GM23338 (cell line): ENCODE data around the gene RNF26.

Experiments used
- CREB1 ChIP-seq: fragments of 250-450 bp; sonication (Bioruptor Pico); IDR thresholded peaks from 2 replicates; pipeline ENCODE4 v1.5.0; 2020; ENCODE audit warnings: low read depth, mild to moderate bottlenecking, moderate library complexity
- ETS1 ChIP-seq: IDR thresholded peaks from 2 replicates; pipeline ENCODE4 v1.6.1; 2016; ENCODE audit warnings: antibody characterized with exemption
- EZH2 ChIP-seq: fragments of 200-600 bp; sonication (generic); IDR thresholded peaks from one replicate; pipeline ENCODE4 v1.8.0; 2017; ENCODE audit warnings: antibody characterized with exemption, mild to moderate bottlenecking, low read depth; ENCODE audit not compliant: unreplicated experiment
- EZH2phosphoT487 ChIP-seq: fragments of 200-600 bp; sonication (generic); IDR thresholded peaks from one replicate; pipeline ENCODE4 v1.8.1; 2018; ENCODE audit warnings: antibody characterized with exemption; ENCODE audit not compliant: unreplicated experiment
- JUNB ChIP-seq: IDR thresholded peaks from one replicate; pipeline ENCODE4 v1.6.1; 2016; ENCODE audit warnings: antibody characterized with exemption; ENCODE audit not compliant: unreplicated experiment
- NANOG ChIP-seq: IDR thresholded peaks from 2 replicates; pipeline ENCODE4 v1.6.1; 2016; ENCODE audit warnings: antibody characterized with exemption, borderline replicate concordance
- POLR2AphosphoS5 ChIP-seq: IDR thresholded peaks from 2 replicates; pipeline ENCODE4 v1.6.1; 2016; ENCODE audit warnings: antibody characterized with exemption, low read depth
- STAT1 ChIP-seq: IDR thresholded peaks from one replicate; pipeline ENCODE4 v1.6.1; 2016; ENCODE audit warnings: antibody characterized with exemption; ENCODE audit not compliant: unreplicated experiment
- TF ChIP-seq, protein P1 (sequence below), 2 experiments: fragments of 200-600 bp in 1 of 2; sonication (generic) in 1 of 2; conservative IDR thresholded peaks; 2 replicates each; pipeline versions ENCODE4 v1.5.1 to v1.6.1; 2016 to 2017; ENCODE audit warnings: antibody characterized with exemption in 2 of 2, low read depth in 2 of 2, mild to moderate bottlenecking in 2 of 2, moderate library complexity in 1 of 2
- TF ChIP-seq, protein P2 (sequence below): IDR thresholded peaks from one replicate; pipeline ENCODE4 v1.6.1; 2018; ENCODE audit warnings: antibody characterized with exemption; ENCODE audit not compliant: unreplicated experiment

GRCh38 chr11:119355091-119355843 is 20.9 kb downstream of the RNF26 start:
- TF ChIP-seq POLR2AphosphoS5 (no peak), ETS1 (no peak), EZH2 (no peak), JUNB (no peak), NANOG (no peak), CREB1 (no peak), STAT1 (no peak), EZH2phosphoT487 (no peak)
- TF ChIP-seq, protein P1, sequence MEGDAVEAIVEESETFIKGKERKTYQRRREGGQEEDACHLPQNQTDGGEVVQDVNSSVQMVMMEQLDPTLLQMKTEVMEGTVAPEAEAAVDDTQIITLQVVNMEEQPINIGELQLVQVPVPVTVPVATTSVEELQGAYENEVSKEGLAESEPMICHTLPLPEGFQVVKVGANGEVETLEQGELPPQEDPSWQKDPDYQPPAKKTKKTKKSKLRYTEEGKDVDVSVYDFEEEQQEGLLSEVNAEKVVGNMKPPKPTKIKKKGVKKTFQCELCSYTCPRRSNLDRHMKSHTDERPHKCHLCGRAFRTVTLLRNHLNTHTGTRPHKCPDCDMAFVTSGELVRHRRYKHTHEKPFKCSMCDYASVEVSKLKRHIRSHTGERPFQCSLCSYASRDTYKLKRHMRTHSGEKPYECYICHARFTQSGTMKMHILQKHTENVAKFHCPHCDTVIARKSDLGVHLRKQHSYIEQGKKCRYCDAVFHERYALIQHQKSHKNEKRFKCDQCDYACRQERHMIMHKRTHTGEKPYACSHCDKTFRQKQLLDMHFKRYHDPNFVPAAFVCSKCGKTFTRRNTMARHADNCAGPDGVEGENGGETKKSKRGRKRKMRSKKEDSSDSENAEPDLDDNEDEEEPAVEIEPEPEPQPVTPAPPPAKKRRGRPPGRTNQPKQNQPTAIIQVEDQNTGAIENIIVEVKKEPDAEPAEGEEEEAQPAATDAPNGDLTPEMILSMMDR (conservative IDR thresholded peaks at IDR 0.05; ENCODE audit: low read depth in 2 of 2): no peak
- TF ChIP-seq, protein P2, sequence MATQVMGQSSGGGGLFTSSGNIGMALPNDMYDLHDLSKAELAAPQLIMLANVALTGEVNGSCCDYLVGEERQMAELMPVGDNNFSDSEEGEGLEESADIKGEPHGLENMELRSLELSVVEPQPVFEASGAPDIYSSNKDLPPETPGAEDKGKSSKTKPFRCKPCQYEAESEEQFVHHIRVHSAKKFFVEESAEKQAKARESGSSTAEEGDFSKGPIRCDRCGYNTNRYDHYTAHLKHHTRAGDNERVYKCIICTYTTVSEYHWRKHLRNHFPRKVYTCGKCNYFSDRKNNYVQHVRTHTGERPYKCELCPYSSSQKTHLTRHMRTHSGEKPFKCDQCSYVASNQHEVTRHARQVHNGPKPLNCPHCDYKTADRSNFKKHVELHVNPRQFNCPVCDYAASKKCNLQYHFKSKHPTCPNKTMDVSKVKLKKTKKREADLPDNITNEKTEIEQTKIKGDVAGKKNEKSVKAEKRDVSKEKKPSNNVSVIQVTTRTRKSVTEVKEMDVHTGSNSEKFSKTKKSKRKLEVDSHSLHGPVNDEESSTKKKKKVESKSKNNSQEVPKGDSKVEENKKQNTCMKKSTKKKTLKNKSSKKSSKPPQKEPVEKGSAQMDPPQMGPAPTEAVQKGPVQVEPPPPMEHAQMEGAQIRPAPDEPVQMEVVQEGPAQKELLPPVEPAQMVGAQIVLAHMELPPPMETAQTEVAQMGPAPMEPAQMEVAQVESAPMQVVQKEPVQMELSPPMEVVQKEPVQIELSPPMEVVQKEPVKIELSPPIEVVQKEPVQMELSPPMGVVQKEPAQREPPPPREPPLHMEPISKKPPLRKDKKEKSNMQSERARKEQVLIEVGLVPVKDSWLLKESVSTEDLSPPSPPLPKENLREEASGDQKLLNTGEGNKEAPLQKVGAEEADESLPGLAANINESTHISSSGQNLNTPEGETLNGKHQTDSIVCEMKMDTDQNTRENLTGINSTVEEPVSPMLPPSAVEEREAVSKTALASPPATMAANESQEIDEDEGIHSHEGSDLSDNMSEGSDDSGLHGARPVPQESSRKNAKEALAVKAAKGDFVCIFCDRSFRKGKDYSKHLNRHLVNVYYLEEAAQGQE: no peak
